ENCODE results near the gene KCNN3. TPM values are rescaled to one million over a fixed set of nuclear protein-coding genes. Genes with fewer than 3 reads are reported as not detected.

KCNN3 gene
- total and polyA plus RNA-seq, 2 of the 8 experiments (the other 6 are each of a cell fraction or from before 2014, with no cell fraction given): 2.8 to 3.7 TPM

- peaks cover 0 to 7% (median 3%) of the 10 kb centered on the region in 4 experiments; a peak in 5 of 7 replicates for H3K4me1 ChIP-seq (replicated peaks in 1 of 4; ENCODE audit: control insufficient read depth in 3 of 4, insufficient read depth in 4 of 4, low read length in 3 of 4)
- H3K36me3 ChIP-seq (ENCODE audit: control insufficient read depth in 2 of 4, insufficient read depth in 4 of 4, low read length in 3 of 4): no peaks in the 10 kb centered on the region; a peak in 2 of 8 replicates
- FAIRE-seq (no peak), DNase-seq (ENCODE audit: low read depth in 1 of 2, low spot score in 2 of 2) (no peak)
- no peak overlapping the region for H3K4me2 ChIP-seq (ENCODE audit: insufficient read depth in 1 of 2, low read depth in 2 of 2, low read length in 2 of 2)
- H3K18ac ChIP-seq (ENCODE audit: extremely low read depth, low read length): no peak overlapping the region
- H2BK15ac ChIP-seq (ENCODE audit: low read length): no peak overlapping the region
- no peak overlapping the region for H3K14ac ChIP-seq (ENCODE audit: insufficient read length)
- no peak overlapping the region for H4K8ac ChIP-seq (ENCODE audit: extremely low read depth, insufficient read depth, low read length)
- no peak overlapping the region for H4K5ac ChIP-seq (ENCODE audit: insufficient read length, low read depth, low read length)
- no peak overlapping the region for H2BK120ac ChIP-seq (replicated peaks; ENCODE audit: low read depth, low read length)
- H2BK12ac ChIP-seq (ENCODE audit: low read depth, low read length): no peak overlapping the region
- no peaks in the 10 kb centered on the region for H3K23me2 ChIP-seq (ENCODE audit: low read depth, low read length)
- H3K27ac ChIP-seq (ENCODE audit: low read depth, low read length): no peak overlapping the region
- no peaks in the 10 kb centered on the region for H3K79me1 ChIP-seq (ENCODE audit: low read depth, low read length)
- H3K23ac ChIP-seq (ENCODE audit: insufficient read length): no peak overlapping the region
- no peak overlapping the region for H2AFZ ChIP-seq (ENCODE audit: low read length)
- POLR2A ChIA-PET (ENCODE audit: partially characterized antibody): interaction anchor here (0.6 kb wide), 1 partner anchor 901 kb away, joined by 3 read pairs; no protein-coding TSS in a partner anchor
- WGBS, 2 experiments (ENCODE audit: extremely low coverage in 1 of 2, insufficient coverage in 1 of 2, insufficient read length in 1 of 2, insufficient replicate concordance in 2 of 2, low coverage in 1 of 2, low lambda C conversion rate in 2 of 2, missing lambda C conversion rate in 1 of 2): 80% methylated on average over 12 of the region's 12 CpGs; no CpG with 5 or more reads in 1 of the 2 experiments
- no peak overlapping the region for H3K56ac ChIP-seq (replicated peaks; ENCODE audit: insufficient read length, low read depth, low read length)
- no peak for TF ChIP-seq YY1 (IDR thresholded peaks at IDR 0.05; ENCODE audit: low read depth, low read length)
- TF ChIP-seq, protein P1, sequence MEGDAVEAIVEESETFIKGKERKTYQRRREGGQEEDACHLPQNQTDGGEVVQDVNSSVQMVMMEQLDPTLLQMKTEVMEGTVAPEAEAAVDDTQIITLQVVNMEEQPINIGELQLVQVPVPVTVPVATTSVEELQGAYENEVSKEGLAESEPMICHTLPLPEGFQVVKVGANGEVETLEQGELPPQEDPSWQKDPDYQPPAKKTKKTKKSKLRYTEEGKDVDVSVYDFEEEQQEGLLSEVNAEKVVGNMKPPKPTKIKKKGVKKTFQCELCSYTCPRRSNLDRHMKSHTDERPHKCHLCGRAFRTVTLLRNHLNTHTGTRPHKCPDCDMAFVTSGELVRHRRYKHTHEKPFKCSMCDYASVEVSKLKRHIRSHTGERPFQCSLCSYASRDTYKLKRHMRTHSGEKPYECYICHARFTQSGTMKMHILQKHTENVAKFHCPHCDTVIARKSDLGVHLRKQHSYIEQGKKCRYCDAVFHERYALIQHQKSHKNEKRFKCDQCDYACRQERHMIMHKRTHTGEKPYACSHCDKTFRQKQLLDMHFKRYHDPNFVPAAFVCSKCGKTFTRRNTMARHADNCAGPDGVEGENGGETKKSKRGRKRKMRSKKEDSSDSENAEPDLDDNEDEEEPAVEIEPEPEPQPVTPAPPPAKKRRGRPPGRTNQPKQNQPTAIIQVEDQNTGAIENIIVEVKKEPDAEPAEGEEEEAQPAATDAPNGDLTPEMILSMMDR (IDR thresholded peaks at IDR 0.05; ENCODE audit: control extremely low read depth in 1 of 3, insufficient read depth in 1 of 3, low read depth in 1 of 3, low read length in 3 of 3): peak in 1 of 3 experiments; percentile 13; a peak in 1 of 4 replicates
- TF ChIP-seq, protein P2, sequence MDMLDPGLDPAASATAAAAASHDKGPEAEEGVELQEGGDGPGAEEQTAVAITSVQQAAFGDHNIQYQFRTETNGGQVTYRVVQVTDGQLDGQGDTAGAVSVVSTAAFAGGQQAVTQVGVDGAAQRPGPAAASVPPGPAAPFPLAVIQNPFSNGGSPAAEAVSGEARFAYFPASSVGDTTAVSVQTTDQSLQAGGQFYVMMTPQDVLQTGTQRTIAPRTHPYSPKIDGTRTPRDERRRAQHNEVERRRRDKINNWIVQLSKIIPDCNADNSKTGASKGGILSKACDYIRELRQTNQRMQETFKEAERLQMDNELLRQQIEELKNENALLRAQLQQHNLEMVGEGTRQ (IDR thresholded peaks at IDR 0.05; ENCODE audit: low read length): no peak
- TF ChIP-seq SIN3A (conservative IDR thresholded peaks at IDR 0.05 in 1 of 2, IDR thresholded peaks at IDR 0.05 in 1 of 2; ENCODE audit: low read depth in 1 of 2, low read length in 2 of 2): no peak
- H3K79me2 ChIP-seq (ENCODE audit: control insufficient read depth in 1 of 2, insufficient read depth in 2 of 2, low read length in 2 of 2): no peaks in the 10 kb centered on the region
- H2BK20ac ChIP-seq (ENCODE audit: low read length): no peak overlapping the region
- H3K27me3 ChIP-seq (replicated peaks in 1 of 4; ENCODE audit: control insufficient read depth in 3 of 4, extremely low read depth in 1 of 4, insufficient read depth in 3 of 4, low read length in 3 of 4): no peaks in the 10 kb centered on the region
- no peak overlapping the region for H3K4me3 ChIP-seq (ENCODE audit: extremely low read depth in 1 of 4, insufficient read depth in 2 of 4, low read depth in 3 of 4, low read length in 4 of 4)
- H4K20me1 ChIP-seq (replicated peaks in 1 of 2; ENCODE audit: control insufficient read depth in 1 of 2, insufficient read depth in 2 of 2, low read length in 2 of 2): no peaks in the 10 kb centered on the region
- no peak overlapping the region for H2AK5ac ChIP-seq (ENCODE audit: low read depth, low read length)
- no peak overlapping the region for H3K9ac ChIP-seq (replicated peaks in 1 of 4; ENCODE audit: extremely low read depth in 1 of 4, low read depth in 3 of 4, low read length in 3 of 4)
- CTCF ChIA-PET (ENCODE audit: partially characterized antibody): interaction anchor here (1.6 to 2.7 kb wide), 2 partner anchors 11 to 126 kb away, joined by 6 to 10 read pairs; no protein-coding TSS in a partner anchor
- no peak overlapping the region for H2BK5ac ChIP-seq (ENCODE audit: low read depth, low read length)
- H3K4ac ChIP-seq (replicated peaks; ENCODE audit: insufficient read length, low read depth, low read length): no peak overlapping the region
- no peak overlapping the region for H4K91ac ChIP-seq (replicated peaks; ENCODE audit: insufficient read length, low read length)
- no peaks in the 10 kb centered on the region for H3K9me3 ChIP-seq (ENCODE audit: insufficient read depth in 2 of 2, low read depth in 1 of 2, low read length in 1 of 2)
These were observed 117.6 kb downstream of the KCNN3 start for GRCh38 chr1:154752273-154753030.
